GM12873 (cell line): ENCODE results near the gene CTDSPL.
A peak's percentile ranks its signal among the peaks of the same experiment; 100 is the strongest.

Experiments used
- TF ChIP-seq, protein P1 (sequence below): IDR thresholded peaks from 2 replicates; pipeline ENCODE4 v1.5.1; 2012; ENCODE audit warnings: low read depth, mild to moderate bottlenecking, moderate library complexity, low read length, control low read depth; ENCODE audit not compliant: insufficient read depth; ENCODE audit errors: missing control alignments

Gene CTDSPL

DNA sequence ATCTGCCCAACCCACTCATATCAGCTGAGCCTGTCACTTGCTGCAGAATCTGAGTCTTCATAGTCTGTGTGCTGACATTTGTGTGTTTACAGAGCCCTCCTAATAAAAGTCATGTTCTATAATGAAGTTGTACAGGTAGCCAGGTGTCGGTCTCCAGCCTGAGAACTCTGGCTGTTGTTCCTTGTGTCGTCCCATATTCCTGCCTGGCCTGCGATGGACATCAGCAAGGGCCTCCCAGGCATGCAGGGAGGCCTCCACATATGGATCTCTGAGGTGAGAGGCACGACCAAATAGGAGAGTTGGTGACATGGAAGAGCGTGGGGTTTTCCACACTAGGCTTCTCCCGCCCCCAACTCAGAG lies 131.8 kb downstream of the CTDSPL start:
- TF ChIP-seq, protein P1, sequence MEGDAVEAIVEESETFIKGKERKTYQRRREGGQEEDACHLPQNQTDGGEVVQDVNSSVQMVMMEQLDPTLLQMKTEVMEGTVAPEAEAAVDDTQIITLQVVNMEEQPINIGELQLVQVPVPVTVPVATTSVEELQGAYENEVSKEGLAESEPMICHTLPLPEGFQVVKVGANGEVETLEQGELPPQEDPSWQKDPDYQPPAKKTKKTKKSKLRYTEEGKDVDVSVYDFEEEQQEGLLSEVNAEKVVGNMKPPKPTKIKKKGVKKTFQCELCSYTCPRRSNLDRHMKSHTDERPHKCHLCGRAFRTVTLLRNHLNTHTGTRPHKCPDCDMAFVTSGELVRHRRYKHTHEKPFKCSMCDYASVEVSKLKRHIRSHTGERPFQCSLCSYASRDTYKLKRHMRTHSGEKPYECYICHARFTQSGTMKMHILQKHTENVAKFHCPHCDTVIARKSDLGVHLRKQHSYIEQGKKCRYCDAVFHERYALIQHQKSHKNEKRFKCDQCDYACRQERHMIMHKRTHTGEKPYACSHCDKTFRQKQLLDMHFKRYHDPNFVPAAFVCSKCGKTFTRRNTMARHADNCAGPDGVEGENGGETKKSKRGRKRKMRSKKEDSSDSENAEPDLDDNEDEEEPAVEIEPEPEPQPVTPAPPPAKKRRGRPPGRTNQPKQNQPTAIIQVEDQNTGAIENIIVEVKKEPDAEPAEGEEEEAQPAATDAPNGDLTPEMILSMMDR: no peak

GRCh38 chr3:37993820-37994638 lies 132.3 kb downstream of the CTDSPL start:
- TF ChIP-seq, protein P1: peak; percentile 12

DNA sequence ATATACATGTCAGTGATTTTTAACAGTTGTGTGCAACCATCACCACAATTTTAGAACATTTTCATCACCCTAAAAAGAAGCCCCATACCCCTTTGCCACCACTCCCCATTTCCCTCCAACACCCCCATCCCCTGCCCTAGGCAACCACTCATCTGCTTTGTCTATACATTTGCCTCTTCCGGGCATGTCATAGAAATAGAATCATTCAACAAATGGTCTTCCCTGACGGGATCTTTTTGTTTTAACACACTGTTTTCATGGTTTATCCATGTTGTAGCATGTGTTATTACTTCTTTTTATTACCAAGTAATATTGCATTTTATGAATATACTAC lies 132.9 kb downstream of the CTDSPL start:
- TF ChIP-seq, protein P1: no peak

GRCh38 chr3:37995652-37996641 lies 134.3 kb downstream of the CTDSPL start:
- TF ChIP-seq, protein P1: no peak

DNA sequence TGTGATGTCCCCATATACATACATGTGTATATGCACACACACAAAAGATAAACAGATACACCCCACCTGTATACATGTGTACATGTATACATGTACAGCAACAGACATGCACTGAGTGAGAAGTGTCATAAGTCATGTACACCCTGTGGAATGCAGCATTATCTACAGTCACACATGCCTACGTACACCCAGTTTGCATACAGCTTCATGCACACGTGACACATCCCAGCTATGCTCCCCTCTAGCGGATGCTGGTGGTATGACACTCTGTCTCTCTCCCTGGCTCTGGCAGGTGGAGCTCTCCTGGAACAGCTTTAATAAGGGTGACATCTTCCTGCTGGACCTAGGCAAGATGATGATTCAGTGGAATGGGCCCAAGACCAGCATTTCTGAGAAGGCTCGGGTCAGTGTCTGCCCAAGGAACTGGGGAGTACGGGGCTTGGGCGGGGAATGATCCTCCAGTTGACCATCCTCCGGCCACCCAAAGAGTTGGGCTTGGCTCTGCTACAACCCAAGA lies 135.2 kb downstream of the CTDSPL start:
- TF ChIP-seq, protein P1: peak; percentile 99

GRCh38 chr3:37997342-37997741 lies 135.7 kb downstream of the CTDSPL start:
- TF ChIP-seq, protein P1: no peak
